Left kidney (tissue), 8 donors: ENCODE data around the gene KIRREL2. TPM values are rescaled to one million over a fixed set of nuclear protein-coding genes. Genes with fewer than 3 reads are reported as not detected.
"Not testable (repeated sequence)": the region's sequence is repeated elsewhere in the genome, so short reads cannot be mapped to it uniquely, and the experiment has no call there.

Source experiments
- DNase-seq: peaks from one replicate; pipeline ENCODE4 v3.0.0-alpha.2; 2013
- long read RNA-seq, 8 donors: transcript quantifications; one replicate each; lab custom pipeline, GENCODE V29; 2026
- polyA plus RNA-seq: library from polyadenylated mRNA; unstranded; fragments of 120-200 nt; gene quantifications from one replicate; pipeline ENCODE4 v1.2.1, GENCODE V29; 2013; ENCODE audit not compliant: insufficient read length

KIRREL2 gene
- polyA plus RNA-seq: 9.0 TPM
- long read RNA-seq, donor 1, partial matches to known transcripts: 0 of 3 reads
- long read RNA-seq, donor 1, other reads (novel, unspliced or antisense): 0 of 3 reads
- long read RNA-seq, donor 2, partial matches to known transcripts: 0 of 2 reads
- long read RNA-seq, donor 2, other reads (novel, unspliced or antisense): 0 of 2 reads
- long read RNA-seq, donor 3: 0 reads
- long read RNA-seq, donor 4: 0 reads
- long read RNA-seq, donor 5, partial matches to known transcripts: 0 of 4 reads
- long read RNA-seq, donor 5, other reads (novel, unspliced or antisense): 0 of 4 reads
- long read RNA-seq, donor 6, partial matches to known transcripts: 0 of 1 reads
- long read RNA-seq, donor 6, other reads (novel, unspliced or antisense): 0 of 1 reads
- long read RNA-seq, donor 7, partial matches to known transcripts: 0 of 3 reads
- long read RNA-seq, donor 7, other reads (novel, unspliced or antisense): 0 of 3 reads
- long read RNA-seq, donor 8, partial matches to known transcripts: 0 of 2 reads
- long read RNA-seq, donor 8, other reads (novel, unspliced or antisense): 0 of 2 reads

DNA sequence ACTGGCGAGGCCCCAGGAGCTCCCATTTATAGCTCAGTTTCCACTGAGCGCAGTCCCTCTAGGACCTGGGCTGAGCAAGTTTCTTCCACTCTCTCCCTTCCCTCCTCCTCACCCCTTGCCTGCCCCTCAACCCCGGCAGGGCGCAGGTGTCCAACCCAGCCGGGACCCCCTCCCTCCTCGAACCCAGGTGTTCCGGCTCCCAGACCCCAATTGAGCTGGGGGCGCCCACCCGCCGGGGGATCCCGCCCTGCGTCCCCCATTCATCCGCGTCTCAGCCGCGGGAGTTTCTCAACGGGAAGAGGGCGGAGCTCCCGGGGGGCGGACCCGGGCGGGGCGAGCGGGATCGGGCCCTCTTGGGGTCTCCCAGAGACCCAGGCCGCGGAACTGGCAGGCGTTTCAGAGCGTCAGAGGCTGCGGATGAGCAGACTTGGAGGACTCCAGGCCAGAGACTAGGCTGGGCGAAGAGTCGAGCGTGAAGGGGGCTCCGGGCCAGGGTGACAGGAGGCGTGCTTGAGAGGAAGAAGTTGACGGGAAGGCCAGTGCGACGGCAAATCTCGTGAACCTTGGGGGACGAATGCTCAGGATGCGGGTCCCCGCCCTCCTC lies at the start of gene KIRREL2:
Gene KIRREL2 (plus strand): TSS at position 366 of the 604 bp plus-strand sequence. CDS start 209 bp downstream, at position 575.
- DNase-seq: no peak

GRCh38 chr19:35807633-35808032 lies 49.1 kb upstream of the KIRREL2 start:
- no peak for DNase-seq

GRCh38 chr19:35811317-35812219 lies 45.1 kb upstream of the KIRREL2 start:
- no peak for DNase-seq

GRCh38 chr19:35812220-35813042 lies 44.3 kb upstream of the KIRREL2 start, which contains the start of gene PRODH2:
TSS of gene PRODH2 (minus strand) at chr19:35812845. CDS start at chr19:35812805, 40 bp downstream.
- no peak for DNase-seq

GRCh38 chr19:35813043-35813890 lies 43.4 kb upstream of the KIRREL2 start:
- DNase-seq: no peak

- DNase-seq: no peak
Observed at GRCh38 chr19:35816262-35816661, 40.4 kb upstream of the KIRREL2 start.

- no peak for DNase-seq
Observed at GRCh38 chr19:35816846-35817245, 39.9 kb upstream of the KIRREL2 start.

GRCh38 chr19:35818445-35818844 lies 38.3 kb upstream of the KIRREL2 start:
- no peak for DNase-seq

DNA sequence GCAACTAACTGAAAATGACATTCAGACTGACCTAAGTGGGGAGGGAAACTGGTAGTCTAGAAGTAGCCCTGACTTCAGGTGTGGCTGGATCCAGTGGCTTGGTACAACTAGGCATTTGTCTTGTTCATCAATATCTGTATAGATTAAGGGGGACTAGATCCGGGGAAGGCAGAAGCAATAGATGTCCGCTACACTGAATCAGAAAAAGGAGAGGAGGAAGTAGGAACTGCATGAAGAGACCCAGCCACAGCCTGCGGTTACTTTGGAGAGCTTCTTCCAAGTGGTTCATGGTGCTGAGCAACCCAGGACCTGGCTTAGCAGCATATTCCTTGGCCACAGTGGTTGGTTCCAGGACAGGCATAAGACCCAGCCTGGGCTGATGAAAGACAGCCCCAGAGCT lies 34.1 kb upstream of the KIRREL2 start:
- no peak for DNase-seq

GRCh38 chr19:35824150-35824549 lies 32.6 kb upstream of the KIRREL2 start:
- no peak for DNase-seq

DNA sequence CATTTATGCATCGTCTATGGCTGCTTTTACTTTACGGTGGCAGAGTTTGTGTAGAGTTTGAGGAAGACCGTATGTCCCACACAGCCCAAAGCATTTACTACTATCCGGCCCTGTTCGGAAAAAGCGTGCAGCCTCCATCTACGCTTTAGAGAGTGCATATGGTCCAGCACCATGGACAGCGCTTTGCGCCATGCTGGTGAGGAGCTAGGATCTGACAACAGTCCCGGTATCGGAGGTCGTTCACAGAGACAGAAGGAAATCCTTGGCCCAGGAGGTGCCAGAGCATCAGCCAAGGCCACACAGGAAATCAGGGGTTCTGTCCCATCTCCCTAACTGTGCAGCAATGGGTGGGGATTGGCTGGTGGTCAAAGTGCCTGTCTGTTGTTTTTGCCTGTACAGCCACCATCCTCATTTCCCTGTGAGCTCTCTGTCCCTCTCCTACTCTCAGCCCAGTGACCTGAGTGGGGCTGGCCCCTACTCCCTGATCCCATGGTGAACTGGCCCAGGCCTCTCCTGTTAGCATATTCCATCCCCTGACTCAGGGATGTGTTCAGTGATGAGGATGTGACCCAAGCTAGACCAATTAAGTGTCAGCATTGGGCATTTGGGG lies 27.9 kb upstream of the KIRREL2 start:
- peak; percentile 88 for DNase-seq

DNA sequence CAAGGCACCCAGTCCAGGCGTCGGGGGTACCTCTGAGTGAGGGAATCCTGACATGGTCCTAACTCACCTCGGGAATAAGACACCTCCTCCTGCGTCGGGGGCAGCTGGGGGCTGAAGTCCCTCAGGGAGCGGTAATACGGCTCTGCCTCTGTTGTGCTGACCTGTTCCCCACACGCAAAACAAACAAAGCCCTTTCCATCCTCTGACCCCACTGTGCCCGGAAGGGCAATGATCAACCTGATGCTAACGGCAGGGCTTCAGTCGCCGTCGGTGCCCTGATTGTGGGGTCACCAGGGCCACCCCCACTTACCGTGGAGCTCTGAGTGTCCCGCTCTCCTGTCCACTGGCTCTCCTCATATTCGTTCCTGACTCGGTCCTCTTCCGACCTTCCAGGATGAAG lies 25.7 kb upstream of the KIRREL2 start:
- DNase-seq: no peak

- DNase-seq: no peak
Observed at GRCh38 chr19:35832054-35832453, 24.7 kb upstream of the KIRREL2 start.

GRCh38 chr19:35833972-35834371 lies 22.7 kb upstream of the KIRREL2 start:
- no peak for DNase-seq

DNA sequence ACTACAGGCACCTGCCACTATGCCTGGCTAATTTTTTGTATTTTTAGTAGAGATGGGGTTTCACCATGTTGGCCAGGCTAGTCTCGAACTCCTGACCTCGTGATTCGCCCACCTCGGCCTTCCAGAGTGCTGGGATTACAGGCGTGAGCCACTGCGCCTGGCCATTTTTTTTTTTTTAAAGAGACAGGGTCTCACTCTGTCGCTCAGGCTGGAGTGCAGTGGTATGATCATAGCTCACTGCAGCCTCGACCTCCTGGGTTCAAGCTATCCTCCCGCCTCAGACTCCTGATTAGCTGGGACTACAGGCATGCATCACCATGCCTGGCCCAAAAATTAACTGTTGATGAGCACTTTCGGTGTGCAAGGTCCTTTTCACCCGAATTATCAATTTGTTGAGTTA lies 20.6 kb upstream of the KIRREL2 start:
- not testable (repeated sequence) for DNase-seq

DNA sequence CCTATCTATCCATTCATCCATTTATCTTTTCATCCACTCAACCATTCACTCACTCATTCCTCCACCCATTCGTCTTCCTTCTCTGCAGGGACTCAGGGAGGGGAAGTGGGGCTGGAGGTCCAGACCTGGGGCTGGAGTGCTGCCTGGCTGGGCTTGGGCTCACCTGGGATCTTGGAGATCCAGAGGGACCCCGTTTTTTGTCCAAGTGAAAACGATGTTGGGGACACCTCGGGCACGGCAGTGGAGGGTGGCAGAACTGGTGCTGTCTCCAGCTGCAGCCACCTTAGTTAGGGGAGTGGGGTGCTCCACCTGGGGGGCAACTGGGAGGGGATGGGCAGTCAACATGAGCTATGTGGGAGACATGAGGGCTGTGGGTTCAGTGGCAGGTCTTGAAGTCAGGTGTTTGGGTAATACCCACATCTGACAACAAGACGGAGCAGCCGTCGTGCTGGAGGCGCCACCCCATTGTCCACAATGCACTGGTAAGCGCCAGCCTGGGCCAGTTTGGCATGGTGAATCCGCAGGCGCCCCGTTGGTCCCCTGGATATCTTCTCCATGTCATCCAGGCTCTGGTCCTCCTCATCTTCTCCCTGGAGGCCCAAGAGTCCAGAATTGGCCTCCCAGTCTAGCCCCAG lies 14.6 kb upstream of the KIRREL2 start:
- no peak for DNase-seq

DNA sequence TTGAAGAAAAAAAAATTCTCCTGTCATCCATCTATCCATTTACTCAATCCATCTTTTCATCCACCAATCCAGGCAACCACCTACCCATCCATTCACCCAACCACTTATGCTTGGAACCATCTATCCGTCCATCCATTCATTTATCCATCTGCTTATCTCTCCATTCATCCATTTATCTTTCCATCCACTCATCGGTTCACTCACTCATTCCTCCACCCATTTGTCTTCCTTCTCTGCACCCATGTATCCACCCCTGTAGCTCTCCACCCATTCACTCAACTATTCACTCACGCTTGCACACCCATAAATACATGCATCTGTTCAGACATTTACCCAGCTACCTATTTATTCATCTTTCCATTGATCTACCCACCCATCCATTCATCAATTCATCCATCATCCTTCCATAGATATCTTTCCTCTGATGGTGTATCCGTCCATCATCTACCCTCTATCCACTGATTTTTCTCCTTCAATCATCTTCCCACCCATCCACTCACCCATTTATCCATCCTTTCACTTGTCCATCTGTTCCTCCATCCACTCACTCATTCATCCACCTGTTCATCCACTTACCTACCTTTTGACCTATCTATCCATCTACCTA lies 13.9 kb upstream of the KIRREL2 start:
- DNase-seq: no peak

GRCh38 chr19:35843676-35844481 lies 12.8 kb upstream of the KIRREL2 start:
- no peak for DNase-seq
